ENCODE results near the gene ADAMTSL3. TPM values are rescaled to one million over a fixed set of nuclear protein-coding genes. Genes with fewer than 3 reads are reported as not detected.

The ADAMTSL3 gene
- total and polyA plus RNA-seq, 4 donors, result 0.85 to 58.2 (median 7.9) TPM

- Histone ChIP-seq H3K9me3 (ENCODE audit: control insufficient read depth in 4 of 4, insufficient read depth in 3 of 4, low read length in 3 of 4) (peaks cover 0 to 5% (median under 1%) of the 10 kb centered on the region in 4 donors), H3K27me3 (ENCODE audit: control insufficient read depth in 3 of 3, insufficient read depth in 3 of 3, low read length in 2 of 3) (no peaks in the 10 kb centered on the region), H3K4me3 (no peak overlapping the region), H3K27ac (ENCODE audit: low read depth in 1 of 2, low read length in 1 of 2) (no peak overlapping the region), H3K4me1 (ENCODE audit: control insufficient read depth in 5 of 5, insufficient read depth in 5 of 5, low read length in 5 of 5) (no peaks in the 10 kb centered on the region), H3K9ac (ENCODE audit: insufficient read depth in 1 of 2, low read length in 2 of 2) (no peak overlapping the region), H3K36me3 (ENCODE audit: control insufficient read depth in 4 of 4, insufficient read depth in 4 of 4, low read length in 4 of 4) (no peaks in the 10 kb centered on the region)
- 93% methylated on average over 1 of the region's 1 CpG for WGBS, 2 donors
- ATAC-seq (ENCODE audit: insufficient read depth, low FRiP score), result no peak
- no peak for TF ChIP-seq CTCF (IDR thresholded peaks at IDR 0.05; ENCODE audit: control extremely low read depth, extremely low read depth)
- DNase-seq, result no peak
Measured at GRCh38 chr15:83644439-83644838, 9.5 kb upstream of the ADAMTSL3 start.

GRCh38 chr15:83650831-83651230 lies 3.1 kb upstream of the ADAMTSL3 start:
- no peak for DNase-seq
- Histone ChIP-seq H3K27ac (ENCODE audit: low read depth in 1 of 2, low read length in 1 of 2) (no peak overlapping the region), H3K27me3 (ENCODE audit: control insufficient read depth in 3 of 3, insufficient read depth in 3 of 3, low read length in 2 of 3) (peaks cover 0 to 15% (median 5%) of the 10 kb centered on the region in 3 donors), H3K36me3 (ENCODE audit: control insufficient read depth in 4 of 4, insufficient read depth in 4 of 4, low read length in 4 of 4) (no peaks in the 10 kb centered on the region), H3K4me3 (no peak overlapping the region), H3K9me3 (ENCODE audit: control insufficient read depth in 4 of 4, insufficient read depth in 3 of 4, low read length in 3 of 4) (no peaks in the 10 kb centered on the region), H3K9ac (ENCODE audit: insufficient read depth in 1 of 2, low read length in 2 of 2) (no peak overlapping the region), H3K4me1 (ENCODE audit: control insufficient read depth in 5 of 5, insufficient read depth in 5 of 5, low read length in 5 of 5) (peaks cover 0 to 6% (median 0%) of the 10 kb centered on the region in 5 donors)
- no peak for ATAC-seq (ENCODE audit: insufficient read depth, low FRiP score)
- TF ChIP-seq CTCF (IDR thresholded peaks at IDR 0.05; ENCODE audit: control extremely low read depth, extremely low read depth), result no peak
- WGBS, 2 donors, result 84 to 90% methylated on average over 2 of the region's 2 CpGs

GRCh38 chr15:83651541-83651940 lies 2.4 kb upstream of the ADAMTSL3 start:
- ATAC-seq (ENCODE audit: insufficient read depth, low FRiP score), result no peak
- Histone ChIP-seq H3K9ac (ENCODE audit: insufficient read depth in 1 of 2, low read length in 2 of 2) (no peak overlapping the region), H3K27ac (ENCODE audit: low read depth in 1 of 2, low read length in 1 of 2) (no peak overlapping the region), H3K27me3 (ENCODE audit: control insufficient read depth in 3 of 3, insufficient read depth in 3 of 3, low read length in 2 of 3) (peaks cover 0 to 15% (median 7%) of the 10 kb centered on the region in 3 donors), H3K4me3 (no peak overlapping the region), H3K9me3 (ENCODE audit: control insufficient read depth in 4 of 4, insufficient read depth in 3 of 4, low read length in 3 of 4) (no peaks in the 10 kb centered on the region), H3K4me1 (ENCODE audit: control insufficient read depth in 5 of 5, insufficient read depth in 5 of 5, low read length in 5 of 5) (peaks cover 0 to 9% (median 0%) of the 10 kb centered on the region in 5 donors), H3K36me3 (ENCODE audit: control insufficient read depth in 4 of 4, insufficient read depth in 4 of 4, low read length in 4 of 4) (no peaks in the 10 kb centered on the region)
- TF ChIP-seq CTCF (IDR thresholded peaks at IDR 0.05; ENCODE audit: control extremely low read depth, extremely low read depth), result no peak
- WGBS, 2 donors, result 73 to 86% methylated on average over 6 of the region's 6 CpGs
- no peak for DNase-seq

GRCh38 chr15:83652626-83653204 lies 1.2 kb upstream of the ADAMTSL3 start:
- TF ChIP-seq CTCF (IDR thresholded peaks at IDR 0.05; ENCODE audit: control extremely low read depth, extremely low read depth), result no peak

More at GRCh38 chr15:83652626-83653204, 1.2 kb upstream of the ADAMTSL3 start:
- Histone ChIP-seq H3K4me1 (ENCODE audit: control insufficient read depth in 5 of 5, insufficient read depth in 5 of 5, low read length in 5 of 5) (peaks cover 0 to 13% (median 0%) of the 10 kb centered on the region in 5 donors), H3K4me3 (no peak overlapping the region), H3K27ac (ENCODE audit: low read depth in 1 of 2, low read length in 1 of 2) (no peak overlapping the region), H3K9me3 (ENCODE audit: control insufficient read depth in 4 of 4, insufficient read depth in 3 of 4, low read length in 3 of 4) (no peaks in the 10 kb centered on the region), H3K9ac (ENCODE audit: insufficient read depth in 1 of 2, low read length in 2 of 2) (no peak overlapping the region), H3K27me3 (ENCODE audit: control insufficient read depth in 3 of 3, insufficient read depth in 3 of 3, low read length in 2 of 3) (peaks cover 0 to 15% (median 7%) of the 10 kb centered on the region in 3 donors), H3K36me3 (ENCODE audit: control insufficient read depth in 4 of 4, insufficient read depth in 4 of 4, low read length in 4 of 4) (no peaks in the 10 kb centered on the region)
- no peak for DNase-seq
- ATAC-seq (ENCODE audit: insufficient read depth, low FRiP score), result no peak
- 89 to 91% methylated on average over 5 of the region's 5 CpGs for WGBS, 2 donors

Measured in lung (tissue), 12 donors.